Measurements from ENCODE around the gene REC8. TPM values are rescaled to one million over a fixed set of nuclear protein-coding genes. Genes with fewer than 3 reads are reported as not detected.
"Not testable (repeated sequence)": the region's sequence is repeated elsewhere in the genome, so short reads cannot be mapped to it uniquely, and the experiment has no call there.

REC8 gene
- polyA plus RNA-seq, 1 donor from 2014 or later = 12.5 TPM

DNA sequence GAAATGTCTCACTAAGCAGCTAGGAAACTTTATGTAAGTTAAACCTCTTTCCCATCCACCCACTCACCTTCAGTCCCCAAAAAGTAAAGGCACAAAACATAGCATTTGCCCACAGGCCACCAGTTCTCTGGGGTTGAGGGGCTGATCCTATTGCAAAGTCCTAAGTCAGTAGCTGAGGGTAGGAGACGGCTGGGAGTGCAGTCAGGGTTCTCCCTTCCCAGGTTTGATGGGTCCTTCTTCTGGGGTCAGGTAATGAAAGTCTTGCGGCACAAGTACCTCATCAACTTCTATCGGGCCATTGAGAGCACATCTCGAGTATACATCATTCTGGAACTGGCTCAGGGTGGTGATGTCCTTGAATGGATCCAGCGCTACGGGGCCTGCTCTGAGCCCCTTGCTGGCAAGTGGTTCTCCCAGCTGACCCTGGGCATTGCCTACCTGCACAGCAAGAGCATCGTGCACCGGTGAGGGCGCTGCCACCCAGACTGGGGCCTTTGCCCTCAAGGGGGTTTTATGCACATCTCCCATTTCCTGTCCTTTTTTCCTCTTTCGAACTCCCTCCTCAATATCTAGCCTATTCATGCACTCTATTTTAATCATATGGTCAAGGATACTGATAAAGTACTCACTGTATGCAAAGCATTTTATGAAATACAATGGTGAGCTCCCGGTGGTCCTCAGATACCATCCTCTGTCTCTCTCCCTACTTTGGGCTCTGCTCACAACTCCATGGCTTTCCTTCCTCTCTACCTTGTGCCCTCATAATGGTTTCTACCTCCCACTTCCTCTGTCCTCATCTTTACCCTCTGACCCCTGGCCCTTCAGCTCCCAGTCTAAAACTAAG, 34.6 kb downstream of the REC8 start:
- H3K4me1 Mint-ChIP-seq = peaks cover 8 to 26% (median 24%) of the 10 kb centered on the region in 3 donors
- H3K9me3 Mint-ChIP-seq = peaks cover 0 to 5% (median 2%) of the 10 kb centered on the region in 3 donors
- no peaks in the 10 kb centered on the region for H3K27me3 Mint-ChIP-seq
- H3K4me3 Mint-ChIP-seq = peak overlapping the region in 1 of 4 donors; percentile 35
- peaks cover 8% of the 10 kb centered on the region for H3K36me3 Mint-ChIP-seq
- H3K27ac Mint-ChIP-seq = peak overlapping the region in 2 of 3 donors; percentile 42 to 60

- peaks cover 7% of the 10 kb centered on the region for H3K36me3 Mint-ChIP-seq
These were observed 35.2 kb downstream of the REC8 start for GRCh38 chr14:24207104-24207551.

DNA sequence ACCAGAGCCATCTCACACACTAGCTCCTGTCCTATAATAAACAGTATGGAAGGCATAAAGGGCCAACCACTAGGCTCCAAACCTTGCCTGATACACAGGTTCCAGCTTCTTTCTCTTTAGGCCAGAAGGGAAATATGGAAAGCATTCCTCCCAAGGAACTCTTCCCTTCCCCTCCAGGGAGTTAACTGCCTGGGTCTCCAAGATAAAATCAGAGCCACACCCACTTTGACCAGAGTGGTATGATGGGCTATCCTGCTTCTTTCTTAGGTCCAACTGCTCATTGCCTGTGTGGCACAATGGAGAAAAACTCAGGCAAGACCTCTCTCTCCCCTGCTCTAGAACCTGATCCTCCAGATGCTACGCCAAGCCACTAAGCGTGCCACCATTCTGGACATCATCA, 35.7 kb downstream of the REC8 start:
- peak overlapping the region in 2 of 3 donors; percentile 42 to 86 for H3K27ac Mint-ChIP-seq
- H3K4me3 Mint-ChIP-seq = no peak overlapping the region
- H3K9me3 Mint-ChIP-seq = peaks cover 0 to 5% (median 0%) of the 10 kb centered on the region in 3 donors
- peaks cover 5% of the 10 kb centered on the region for H3K36me3 Mint-ChIP-seq
- peaks cover 17 to 30% (median 27%) of the 10 kb centered on the region in 3 donors for H3K4me1 Mint-ChIP-seq
- no peaks in the 10 kb centered on the region for H3K27me3 Mint-ChIP-seq

More at GRCh38 chr14:24207104-24207551, 35.2 kb downstream of the REC8 start:
- peaks cover 0 to 5% (median 0%) of the 10 kb centered on the region in 3 donors for H3K9me3 Mint-ChIP-seq
- H3K4me1 Mint-ChIP-seq = peaks cover 13 to 30% (median 27%) of the 10 kb centered on the region in 3 donors
- peak overlapping the region; percentile 42 to 86 (median 60) for H3K27ac Mint-ChIP-seq
- no peaks in the 10 kb centered on the region for H3K27me3 Mint-ChIP-seq
- H3K4me3 Mint-ChIP-seq = no peak overlapping the region

GRCh38 chr14:24211311-24211710, 39.4 kb downstream of the REC8 start:
- Mint-ChIP-seq H3K4me1 (peaks cover 28 to 39% (median 39%) of the 10 kb centered on the region in 3 donors), H3K27ac (peak overlapping the region in 1 of 3 donors; percentile 89), H3K9me3 (no peaks in the 10 kb centered on the region), H3K4me3 (peak overlapping the region in 2 of 4 donors; percentile 88 to 99), H3K36me3 (peaks cover 2% of the 10 kb centered on the region), H3K27me3 (no peaks in the 10 kb centered on the region)

DNA sequence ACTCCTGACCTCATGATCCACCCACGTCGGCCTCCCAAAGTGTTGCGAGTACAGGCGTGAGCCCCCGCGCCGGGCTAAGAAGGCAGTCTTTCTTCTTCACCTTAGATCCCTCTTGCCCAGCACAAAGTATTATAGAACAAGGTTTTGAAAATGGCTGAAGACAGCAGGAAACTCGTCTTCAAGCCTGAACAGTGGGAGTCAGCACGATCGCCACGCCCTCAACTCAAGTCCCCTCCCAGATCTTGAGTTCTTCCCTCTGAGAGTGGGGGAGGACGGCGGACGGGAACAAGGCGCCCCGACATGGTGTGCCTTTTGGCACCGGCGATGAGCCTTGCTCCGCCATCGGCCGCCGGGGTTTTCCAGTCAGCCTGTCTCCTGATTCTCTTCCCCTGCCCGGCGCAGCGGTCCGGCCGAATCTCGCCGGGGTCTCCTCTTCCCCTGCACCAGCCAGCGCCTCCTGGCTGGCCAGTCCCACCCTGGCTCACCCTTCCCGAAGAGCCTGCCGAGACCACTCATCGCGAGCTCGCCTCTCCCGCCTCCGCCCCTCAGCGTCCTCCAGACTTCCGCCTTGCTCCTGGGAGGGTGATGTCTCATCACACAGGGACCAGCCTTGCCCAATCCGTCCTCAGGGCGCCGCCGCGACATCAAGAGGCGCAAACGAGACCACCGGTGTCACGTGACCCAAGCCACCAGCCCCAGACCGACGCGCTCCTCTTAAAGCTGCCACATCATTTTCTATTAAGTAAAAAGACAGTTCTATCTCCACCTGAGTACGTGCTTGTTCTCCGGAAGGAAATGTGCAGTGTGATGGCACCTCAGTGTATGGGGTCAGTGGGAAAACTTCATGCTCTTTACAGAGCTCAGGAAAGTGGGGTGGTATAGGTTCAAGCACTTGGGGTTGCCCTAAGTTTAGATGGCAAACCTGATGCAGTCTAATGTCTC, 41.3 kb downstream of the REC8 start, which contains the start of gene CHMP4A:
CHMP4A (minus strand) TSS at position 565 of the 942 bp plus-strand sequence; CDS start at position 516, 49 bp downstream.
- H3K4me1 Mint-ChIP-seq = peaks cover 20 to 35% (median 34%) of the 10 kb centered on the region in 3 donors
- peak within 1 kb of the TSS; percentile 88 to 99 (median 98) for H3K4me3 Mint-ChIP-seq
- no peaks in the 10 kb centered on the region for H3K27me3 Mint-ChIP-seq
- no peaks in the 10 kb centered on the region for H3K36me3 Mint-ChIP-seq
- peak within 1 kb of the TSS; percentile 89 to 100 (median 99) for H3K27ac Mint-ChIP-seq
- no peaks in the 10 kb centered on the region for H3K9me3 Mint-ChIP-seq

GRCh38 chr14:24213866-24214662, 42.2 kb downstream of the REC8 start:
- Mint-ChIP-seq H3K27ac (peak overlapping the region; percentile 89 to 100 (median 99)), H3K36me3 (no peaks in the 10 kb centered on the region), H3K4me3 (peak overlapping the region; percentile 88 to 99 (median 98)), H3K4me1 (peaks cover 20 to 35% (median 34%) of the 10 kb centered on the region in 3 donors), H3K27me3 (no peaks in the 10 kb centered on the region), H3K9me3 (no peaks in the 10 kb centered on the region)

- H3K36me3 Mint-ChIP-seq = peaks cover 1% of the 10 kb centered on the region
- H3K4me3 Mint-ChIP-seq = peak within 1 kb of the TSS; percentile 92 to 98 (median 94)
- no peaks in the 10 kb centered on the region for H3K27me3 Mint-ChIP-seq
- H3K9me3 Mint-ChIP-seq = no peaks in the 10 kb centered on the region
- H3K27ac Mint-ChIP-seq = peak within 1 kb of the TSS; percentile 84 to 94 (median 89)
- peaks cover 25 to 38% (median 32%) of the 10 kb centered on the region in 3 donors for H3K4me1 Mint-ChIP-seq
These were observed 43.8 kb downstream of the REC8 start, which contains the start of gene MDP1 for GRCh38 chr14:24215495-24216344. TSS of gene MDP1 (minus strand) at chr14:24216066. CDS start at chr14:24215955, 111 bp downstream.

- peak overlapping the region in 3 of 4 donors; percentile 92 to 98 (median 92) for H3K4me3 Mint-ChIP-seq
- H3K36me3 Mint-ChIP-seq = peaks cover 1% of the 10 kb centered on the region
- H3K4me1 Mint-ChIP-seq = peaks cover 25 to 37% (median 30%) of the 10 kb centered on the region in 3 donors
- no peaks in the 10 kb centered on the region for H3K27me3 Mint-ChIP-seq
- H3K9me3 Mint-ChIP-seq = no peaks in the 10 kb centered on the region
- H3K27ac Mint-ChIP-seq = peak overlapping the region in 2 of 3 donors; percentile 89 to 94
These were observed 44.4 kb downstream of the REC8 start for GRCh38 chr14:24216345-24216699.

DNA sequence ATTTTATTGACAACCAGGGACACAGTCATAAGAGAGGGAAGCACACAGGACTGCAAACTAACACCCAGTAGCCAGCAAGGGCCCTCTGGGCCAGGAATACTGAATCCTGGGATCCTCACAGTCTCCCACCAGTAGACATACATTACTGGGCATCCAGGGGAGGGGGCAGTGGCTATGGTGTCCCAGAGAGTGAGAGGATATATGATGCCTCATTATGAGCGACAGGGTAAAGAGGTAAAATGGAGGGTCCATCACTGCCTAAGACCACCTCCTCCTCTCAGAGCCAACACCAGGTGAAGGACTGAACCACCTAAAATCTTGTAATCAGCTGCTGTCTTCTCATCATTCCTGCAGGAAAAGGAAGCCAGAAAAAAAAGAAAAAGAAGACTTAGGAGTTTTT, 45.0 kb downstream of the REC8 start:
- not testable (repeated sequence) for H3K9me3 Mint-ChIP-seq, H3K27me3 Mint-ChIP-seq, H3K4me3 Mint-ChIP-seq, H3K36me3 Mint-ChIP-seq
- Mint-ChIP-seq H3K27ac (peak overlapping the region in 1 of 3 donors; percentile 89), H3K4me1 (peaks cover 19 to 32% (median 25%) of the 10 kb centered on the region in 3 donors)

DNA sequence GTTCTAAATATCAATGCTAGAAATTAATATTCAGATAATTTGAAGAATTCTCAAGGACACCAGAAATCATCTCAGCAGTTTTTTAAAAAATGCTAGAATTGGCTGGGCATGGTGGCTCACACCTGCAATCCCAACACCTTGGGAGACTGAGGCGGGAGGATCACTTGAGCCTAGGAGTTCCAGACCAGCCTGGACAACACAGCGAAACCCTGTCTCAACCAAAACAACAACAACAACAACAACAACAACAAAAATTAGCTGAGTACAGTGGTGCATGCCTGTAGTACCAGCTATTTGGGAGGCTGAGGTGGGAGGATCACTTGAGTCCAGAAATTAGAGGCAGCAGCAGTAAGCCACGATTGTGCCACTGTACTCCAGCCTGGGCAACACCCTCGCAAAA, 47.2 kb downstream of the REC8 start:
- H3K9me3 Mint-ChIP-seq = no peaks in the 10 kb centered on the region
- peaks cover 1% of the 10 kb centered on the region for H3K36me3 Mint-ChIP-seq
- H3K27ac Mint-ChIP-seq = no peak overlapping the region
- no peak overlapping the region for H3K4me3 Mint-ChIP-seq
- H3K4me1 Mint-ChIP-seq = peaks cover 13 to 16% (median 16%) of the 10 kb centered on the region in 3 donors
- no peaks in the 10 kb centered on the region for H3K27me3 Mint-ChIP-seq

DNA sequence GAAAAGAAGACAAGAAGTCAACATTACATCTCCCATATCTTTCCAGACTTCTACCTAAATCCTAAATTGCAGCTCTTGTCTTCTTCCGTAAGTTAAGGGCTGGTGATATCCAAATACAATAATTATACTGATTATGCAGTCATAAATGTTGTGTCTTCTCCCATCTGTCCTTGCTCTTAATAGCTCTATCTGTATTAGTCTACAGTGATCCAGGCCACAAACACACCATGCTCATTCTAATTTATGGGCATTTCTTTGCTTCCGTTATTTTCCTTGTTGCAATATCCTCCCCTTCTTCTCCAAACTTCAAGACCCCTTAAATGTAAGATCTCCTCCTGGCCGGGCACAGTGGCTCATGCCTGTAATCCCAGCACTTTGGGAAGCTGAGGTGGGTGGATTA, 47.6 kb downstream of the REC8 start:
- Mint-ChIP-seq H3K9me3 (no peaks in the 10 kb centered on the region), H3K27me3 (no peaks in the 10 kb centered on the region), H3K36me3 (peaks cover 1% of the 10 kb centered on the region), H3K4me1 (peaks cover 12 to 14% (median 13%) of the 10 kb centered on the region in 3 donors), H3K4me3 (no peak overlapping the region), H3K27ac (no peak overlapping the region)

DNA sequence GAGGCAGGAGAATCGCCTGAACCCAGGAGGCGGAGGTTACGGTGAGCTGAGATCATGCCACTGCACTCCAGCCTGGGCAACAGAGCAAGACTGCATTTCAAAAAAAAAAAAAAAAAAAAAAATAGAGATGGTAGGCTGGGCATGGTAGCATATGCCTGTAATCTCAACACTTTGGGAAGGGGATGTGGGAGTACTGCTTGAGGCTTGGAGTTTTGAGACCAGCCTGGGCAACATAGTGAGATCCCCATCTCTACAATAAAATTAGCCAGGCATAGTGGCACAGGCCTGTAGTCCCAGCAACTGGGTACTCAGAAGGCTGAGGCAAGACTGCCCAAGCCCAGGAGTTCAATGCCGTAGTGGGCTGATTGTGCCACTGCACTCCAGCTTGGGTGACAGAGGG, 51.1 kb downstream of the REC8 start:
- not testable (repeated sequence) for H3K27me3 Mint-ChIP-seq, H3K36me3 Mint-ChIP-seq, H3K27ac Mint-ChIP-seq, H3K4me3 Mint-ChIP-seq, H3K9me3 Mint-ChIP-seq
- peaks cover 4 to 18% (median 15%) of the 10 kb centered on the region in 3 donors for H3K4me1 Mint-ChIP-seq

DNA sequence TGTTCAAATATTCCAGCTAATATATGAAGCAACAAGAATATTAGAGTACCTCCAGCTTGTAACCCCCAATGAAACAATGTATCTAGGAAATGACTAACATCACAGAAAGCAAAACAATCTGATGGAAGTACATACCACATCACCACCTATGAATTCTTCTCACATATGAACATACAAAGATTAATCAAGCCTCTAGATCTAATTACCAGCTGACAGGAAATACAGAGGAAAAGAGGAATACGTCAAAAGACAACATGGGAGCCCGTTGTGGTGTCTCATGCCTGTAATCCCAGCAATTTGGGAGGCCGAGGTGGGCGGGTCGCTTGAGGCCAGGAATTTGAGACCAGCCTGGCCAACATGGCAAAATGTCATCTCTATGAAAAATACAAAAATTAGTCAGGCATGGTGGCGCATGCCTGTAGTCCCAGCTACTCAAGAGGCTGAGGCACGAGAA, 52.8 kb downstream of the REC8 start:
- no peak overlapping the region for H3K27ac Mint-ChIP-seq
- no peaks in the 10 kb centered on the region for H3K9me3 Mint-ChIP-seq
- H3K4me3 Mint-ChIP-seq = peak overlapping the region in 1 of 4 donors; percentile 37
- peaks cover under 1 to 17% (median 13%) of the 10 kb centered on the region in 3 donors for H3K4me1 Mint-ChIP-seq
- peaks cover 1% of the 10 kb centered on the region for H3K36me3 Mint-ChIP-seq
- no peaks in the 10 kb centered on the region for H3K27me3 Mint-ChIP-seq
